NCI-H128 (cell line): ENCODE measurements around the gene MYOF.
"Not testable (repeated sequence)": the region's sequence is repeated elsewhere in the genome, so short reads cannot be mapped to it uniquely, and the experiment has no call there.

Experiments used
- DNase-seq: peaks from one replicate; lab custom pipeline; 2025; ENCODE audit not compliant: unreplicated experiment; lab: John Stamatoyannopoulos, UW

Gene MYOF

GRCh38 chr10:93352638-93353383 lies 129.3 kb downstream of the MYOF start:
- no peak for DNase-seq

GRCh38 chr10:93346694-93347093 lies 135.4 kb downstream of the MYOF start:
- DNase-seq: no peak

DNA sequence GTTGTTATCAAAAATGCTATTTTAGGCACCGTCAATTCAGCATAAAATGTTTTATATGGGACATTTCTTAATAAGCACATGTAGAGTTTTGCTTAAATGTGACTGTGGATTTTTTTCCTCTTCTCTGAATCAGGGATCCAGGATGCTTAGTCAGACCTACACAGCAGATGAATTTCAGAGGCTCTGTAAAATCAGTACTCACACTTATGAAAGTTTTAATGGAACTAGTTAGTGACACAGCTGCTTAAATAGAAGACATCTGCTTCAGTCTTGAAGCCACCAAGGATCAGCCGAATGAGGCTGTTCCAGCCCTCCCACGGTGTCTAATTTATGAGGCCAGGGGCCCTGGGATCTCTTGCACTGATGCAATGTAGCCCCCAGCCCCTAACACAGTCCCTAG lies 136.0 kb downstream of the MYOF start:
- DNase-seq: no peak

DNA sequence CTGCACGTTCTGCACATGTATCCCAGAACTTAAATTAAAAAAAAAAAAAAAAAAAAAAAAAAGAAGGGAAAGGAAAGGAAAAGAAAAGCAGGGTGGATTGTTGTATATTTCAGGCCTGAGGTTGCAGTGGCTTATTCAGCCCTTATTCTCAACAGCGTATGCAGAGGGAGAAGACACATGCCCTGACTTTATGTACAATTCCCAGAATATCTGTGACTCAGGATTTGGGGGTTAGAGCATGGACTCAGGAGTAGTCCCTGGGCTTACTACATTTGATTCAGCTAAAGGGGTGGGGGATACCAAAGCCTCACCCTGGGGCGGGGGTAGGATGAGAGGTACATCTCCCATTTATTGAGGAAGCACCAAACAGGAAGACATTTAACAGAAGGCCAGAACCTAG lies 137.4 kb downstream of the MYOF start:
- DNase-seq: no peak

GRCh38 chr10:93342921-93343320 lies 139.2 kb downstream of the MYOF start:
- no peak for DNase-seq

DNA sequence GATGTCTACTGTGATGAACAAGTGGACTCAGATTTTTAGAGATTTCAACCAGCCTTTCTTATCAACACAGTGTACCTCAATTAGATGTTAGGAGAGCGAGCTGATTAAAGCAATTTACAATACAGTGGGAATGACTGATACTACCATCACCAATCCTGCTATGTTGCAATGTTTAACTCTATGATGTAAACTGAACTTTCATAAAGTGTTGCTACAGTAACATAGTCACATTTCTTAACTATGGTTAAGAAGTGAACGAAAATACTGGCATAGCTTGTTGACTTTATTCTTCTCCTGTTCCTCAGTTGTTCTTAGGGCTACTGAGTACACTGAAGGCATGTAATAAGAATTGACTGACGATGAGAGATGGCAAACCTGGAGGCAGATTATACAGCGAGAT lies 139.8 kb downstream of the MYOF start:
- no peak for DNase-seq

DNA sequence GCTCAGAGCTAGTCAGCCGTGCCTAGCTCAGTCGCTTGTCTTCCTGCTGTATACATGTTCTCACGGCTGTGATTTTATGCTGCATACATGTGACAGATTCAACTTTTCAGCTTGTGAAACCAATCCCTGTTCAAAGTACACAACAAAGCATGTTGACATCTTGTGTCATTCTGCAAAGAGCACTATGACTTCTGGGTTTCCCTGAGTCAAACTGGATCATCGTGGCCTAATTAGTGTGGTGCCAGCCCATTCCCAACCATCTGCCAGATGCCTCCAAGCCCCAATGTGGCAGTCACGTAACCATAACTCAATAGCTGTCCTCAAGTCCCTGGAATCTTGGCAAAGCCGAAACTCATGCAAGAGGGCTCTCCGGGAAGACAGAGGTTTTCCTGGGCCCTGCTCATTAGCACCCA lies 144.8 kb downstream of the MYOF start:
- no peak for DNase-seq

- no peak for DNase-seq
Observed at GRCh38 chr10:93336678-93337077, 145.5 kb downstream of the MYOF start.

GRCh38 chr10:93336110-93336509 lies 146.0 kb downstream of the MYOF start:
- no peak for DNase-seq

DNA sequence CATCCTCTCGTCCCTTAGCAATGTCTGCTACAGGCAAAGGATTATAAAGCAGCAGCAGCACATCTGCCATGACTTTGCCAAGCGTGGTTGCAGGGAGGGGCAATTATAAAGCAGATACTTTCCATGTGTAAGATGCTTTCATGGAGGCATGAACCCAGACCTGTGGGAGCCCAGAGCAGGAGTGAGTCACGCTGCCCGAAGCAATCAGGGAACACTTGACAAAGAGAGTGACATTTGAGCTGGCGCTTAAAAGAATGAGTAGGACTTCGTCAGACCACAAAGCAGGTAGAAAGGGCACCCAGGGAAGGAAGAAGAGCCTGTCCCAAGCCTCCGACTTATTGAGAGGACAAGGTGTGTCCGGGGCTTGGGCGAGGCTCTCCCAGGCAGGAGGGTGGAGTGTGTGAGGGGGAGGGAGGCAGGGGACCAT lies 147.2 kb downstream of the MYOF start:
- no peak for DNase-seq

- no peak for DNase-seq
Observed at GRCh38 chr10:93334181-93334580, 148.0 kb downstream of the MYOF start.

DNA sequence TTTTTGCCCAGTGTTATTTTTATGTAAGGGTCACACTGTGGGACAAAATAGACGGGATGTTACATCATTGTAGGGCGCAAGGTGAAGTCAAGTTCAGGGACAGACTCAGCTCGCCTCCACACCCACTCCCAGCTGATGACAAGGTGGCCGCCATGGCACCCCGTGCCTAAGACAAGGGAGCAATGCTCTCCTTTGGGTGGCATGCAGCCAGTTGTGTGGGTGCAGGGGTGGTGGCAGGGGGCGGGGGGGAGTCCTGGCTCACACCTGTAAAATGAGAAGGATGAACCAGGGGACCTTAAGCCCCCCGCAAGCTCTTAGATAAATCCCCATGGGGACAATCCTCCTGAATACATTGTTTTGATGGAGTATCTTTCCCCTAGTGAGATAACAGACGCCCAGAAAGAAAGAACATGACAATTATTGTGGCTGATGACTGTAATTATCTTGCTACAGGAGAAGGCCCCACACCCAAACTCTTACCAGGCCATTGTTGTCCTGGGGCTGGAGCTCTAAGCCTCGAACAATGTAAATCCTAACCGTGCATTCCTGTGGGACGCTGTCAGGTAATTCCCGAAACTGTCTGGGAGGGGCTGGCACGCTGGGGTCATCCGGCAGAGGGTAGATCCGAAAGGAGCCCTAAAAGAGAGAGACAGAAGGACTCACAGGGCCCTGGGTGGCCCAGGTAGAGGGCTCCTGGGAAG lies 148.7 kb downstream of the MYOF start:
- DNase-seq: no peak

DNA sequence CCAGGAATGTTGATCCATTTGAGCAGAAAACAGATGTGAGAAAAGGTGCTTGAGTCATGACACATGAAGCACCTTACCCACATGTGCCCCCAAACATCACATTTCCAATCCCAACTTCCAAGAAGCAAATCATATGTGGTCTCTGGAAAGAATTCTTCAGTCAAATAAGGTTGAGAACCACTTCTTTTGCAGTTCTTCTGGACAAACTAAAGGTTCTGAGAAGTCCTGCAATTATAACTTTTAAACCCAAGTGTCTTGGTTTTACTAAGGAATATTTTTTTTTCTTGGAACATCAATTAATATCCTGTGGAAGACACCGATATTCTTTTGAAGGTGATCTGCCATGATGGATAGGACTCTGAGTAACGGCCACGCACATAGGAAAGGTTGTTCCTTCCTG lies 151.3 kb downstream of the MYOF start:
- DNase-seq: no peak

DNA sequence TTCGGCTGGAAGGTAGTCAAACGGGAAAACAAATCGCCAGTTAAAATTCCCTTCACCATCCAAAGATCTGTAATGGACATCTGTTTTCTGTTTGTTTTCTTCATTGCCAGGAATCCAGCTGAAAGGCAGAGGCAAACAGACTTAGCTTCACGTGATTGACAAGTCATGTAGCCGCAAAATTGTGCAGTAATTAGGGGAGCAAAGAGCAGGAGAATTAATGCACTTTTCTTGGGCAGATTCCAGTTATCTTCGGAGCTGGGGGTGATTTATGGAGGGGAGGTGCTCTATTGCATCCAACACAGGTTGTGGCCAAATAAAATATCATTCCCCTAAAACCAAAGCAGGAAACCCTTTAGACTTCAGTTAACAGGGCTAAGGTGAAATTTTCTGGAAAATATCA lies 162.2 kb downstream of the MYOF start:
- DNase-seq: no peak

DNA sequence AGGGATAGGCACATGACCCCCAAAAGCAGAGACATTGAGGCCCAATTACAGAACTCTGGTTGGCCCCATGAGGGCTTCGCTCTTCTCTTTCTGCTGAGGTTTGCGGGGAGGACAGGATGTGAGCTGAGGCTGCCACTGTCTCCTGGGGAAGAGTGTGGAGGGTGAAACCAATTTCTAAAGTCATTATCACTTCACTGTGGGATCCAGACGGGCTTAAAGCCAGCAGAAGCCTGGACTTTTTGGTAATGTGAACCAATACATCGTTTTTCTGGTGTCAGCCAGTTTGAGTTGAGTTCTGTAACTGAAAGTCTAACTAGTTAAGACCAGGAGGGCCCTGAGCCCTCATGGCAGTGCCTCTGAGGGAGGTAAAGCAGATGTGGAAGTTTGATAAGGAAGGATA lies 163.0 kb downstream of the MYOF start:
- no peak for DNase-seq

DNA sequence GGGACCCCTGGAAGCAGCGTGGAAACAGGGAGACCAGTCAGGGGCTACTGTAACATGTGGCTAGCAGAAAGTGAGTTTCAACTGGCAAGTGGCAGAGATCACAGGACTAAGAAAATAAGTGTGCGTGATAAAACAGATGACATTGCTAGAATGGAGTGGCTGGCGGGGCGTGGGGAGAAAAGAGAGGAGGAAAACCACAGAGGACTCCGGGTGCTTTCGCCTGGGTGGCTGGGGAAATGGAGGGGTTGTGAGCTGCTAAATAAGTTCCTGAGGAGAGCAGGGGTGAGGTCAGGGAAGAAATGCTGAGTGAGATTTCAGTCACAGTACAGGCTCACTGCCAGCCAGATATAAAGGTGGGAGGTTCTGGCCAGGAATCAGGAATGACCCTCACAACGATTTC lies 166.9 kb downstream of the MYOF start:
- no peak for DNase-seq

DNA sequence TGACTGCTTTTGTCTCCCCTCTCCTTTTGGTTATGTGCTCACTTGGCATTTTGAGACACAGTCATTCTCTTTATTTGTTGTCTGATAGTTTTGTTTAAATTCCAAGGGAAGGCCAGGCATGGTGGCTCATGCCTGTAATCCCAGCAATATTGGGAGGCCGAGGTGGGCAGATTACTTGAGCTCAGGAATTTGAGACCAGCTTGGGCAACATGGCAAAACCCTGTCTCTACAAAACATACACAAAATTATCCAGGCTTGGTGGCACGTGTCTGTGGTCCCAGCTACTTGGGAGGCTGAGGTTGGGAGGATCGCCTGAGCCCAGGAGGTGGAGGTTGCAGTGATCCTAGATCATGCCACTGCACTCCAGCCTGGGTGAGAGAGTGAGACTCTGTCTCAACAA lies 167.5 kb downstream of the MYOF start:
- not testable (repeated sequence) for DNase-seq

- no peak for DNase-seq
Observed at GRCh38 chr10:93313798-93314197, 168.3 kb downstream of the MYOF start.

DNA sequence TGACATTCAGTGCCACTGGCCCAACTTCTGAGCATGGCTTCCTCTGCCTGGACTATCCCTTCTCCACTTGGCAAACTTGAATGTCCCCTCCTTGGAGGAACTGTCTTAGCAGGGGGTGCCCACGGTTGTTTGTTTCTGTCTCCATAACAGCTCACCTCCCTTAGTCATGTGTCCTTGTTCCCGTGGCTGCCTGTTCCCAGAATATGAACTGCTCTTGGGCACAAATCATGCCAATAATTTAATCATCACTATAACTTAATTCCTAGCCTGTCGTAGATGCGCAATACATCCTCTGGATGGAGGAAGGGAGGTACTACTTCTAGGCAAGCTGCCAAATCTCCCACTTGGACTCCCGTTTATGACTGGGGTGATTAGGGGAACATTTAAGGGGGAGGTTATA lies 173.1 kb downstream of the MYOF start:
- no peak for DNase-seq

- DNase-seq: no peak
Observed at GRCh38 chr10:93305122-93305521, 177.0 kb downstream of the MYOF start.

GRCh38 chr10:93300981-93301380 lies 181.2 kb downstream of the MYOF start:
- no peak for DNase-seq

DNA sequence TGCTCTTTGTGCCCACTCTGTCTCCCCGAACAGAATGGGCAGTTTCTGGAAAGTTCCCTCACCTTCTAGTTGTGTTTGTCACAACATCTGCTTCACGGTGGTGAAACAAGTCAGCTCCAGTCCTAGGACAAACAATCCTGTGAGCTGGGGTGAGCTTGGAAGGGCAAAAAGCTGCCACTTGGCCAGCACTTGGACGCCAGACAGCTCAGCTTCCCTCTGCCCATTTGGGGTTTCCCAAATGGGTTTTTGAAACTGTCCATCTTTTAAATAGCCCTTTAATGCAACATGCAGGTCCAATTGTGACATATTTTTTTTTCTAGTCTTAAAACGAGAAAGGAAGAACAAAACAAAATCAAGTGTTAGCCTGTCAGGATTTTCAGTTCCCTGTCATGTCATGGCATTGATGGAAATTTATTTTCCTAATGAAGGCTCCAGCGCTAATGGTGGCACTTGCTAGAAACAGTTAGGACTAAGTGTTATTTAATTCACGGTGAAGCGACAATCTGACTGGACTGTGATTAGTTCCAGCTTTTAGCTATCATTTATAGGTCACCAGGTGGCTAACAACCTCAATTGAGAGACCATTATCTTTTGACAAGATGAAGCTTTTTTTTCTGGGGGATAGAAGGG lies 181.7 kb downstream of the MYOF start:
- no peak for DNase-seq
